Kidney (tissue), 14 donors: ENCODE results near the gene SLC17A9. TPM values are rescaled to one million over a fixed set of nuclear protein-coding genes. Genes with fewer than 3 reads are reported as not detected.

Experiments used
- DNase-seq, 5 donors: peaks; one replicate each; pipeline ENCODE4 v3.0.0-alpha.2; 2013 to 2020
- FAIRE-seq: peaks from 2 replicates; lab custom pipeline; 2012; peaks lifted over from hg19 to GRCh38; lab: Jason Lieb, UNC
- H3K27ac ChIP-seq, 2 donors: one replicate each; pipeline ENCODE4 v1.7.0; 2013; ENCODE audit warnings: low read depth in 2 of 2, low read length in 2 of 2, inconsistent platforms in 1 of 2
- H3K27me3 ChIP-seq: one replicate; pipeline ENCODE4 v1.7.1; 2013; ENCODE audit warnings: low read length, inconsistent platforms; ENCODE audit not compliant: control insufficient read depth, insufficient read depth
- H3K36me3 ChIP-seq, 3 donors: one replicate each; pipeline versions ENCODE4 v1.7.0 to v1.7.1; 2013; ENCODE audit warnings: low read length in 3 of 3, control low read depth in 1 of 3, inconsistent platforms in 1 of 3; ENCODE audit not compliant: insufficient read depth in 3 of 3, control insufficient read depth in 2 of 3
- H3K4me1 ChIP-seq, 3 donors: one replicate each; pipeline versions ENCODE4 v1.7.0 to v1.7.1; 2013; ENCODE audit warnings: low read length in 3 of 3, inconsistent platforms in 1 of 3, low read depth in 1 of 3; ENCODE audit not compliant: control insufficient read depth in 2 of 3, insufficient read depth in 2 of 3
- H3K4me3 ChIP-seq, 3 donors: one replicate each; pipeline versions ENCODE4 v1.7.0 to v1.8.1; 2013; ENCODE audit warnings: low read length in 3 of 3, control low read depth in 1 of 3, inconsistent platforms in 1 of 3
- H3K9ac ChIP-seq, 3 donors: one replicate each; pipeline versions ENCODE4 v1.7.0 to v1.7.1; 2013; ENCODE audit warnings: low read length in 3 of 3, control low read depth in 1 of 3, inconsistent platforms in 1 of 3
- H3K9me3 ChIP-seq, 3 donors: one replicate each; pipeline versions ENCODE4 v1.7.0 to v1.7.1; 2013; ENCODE audit warnings: low read length in 3 of 3, control low read depth in 1 of 3, inconsistent platforms in 1 of 3; ENCODE audit not compliant: control insufficient read depth in 2 of 3, insufficient read depth in 1 of 3
- intact Hi-C: fragments of 100-400 bp; cut with DNase I; formaldehyde crosslinking; loops from one replicate; pipeline ENCODE4 v1.11.1; 2022
- polyA plus RNA-seq: library from polyadenylated mRNA; stranded (reverse); fragments of 350-450 nt; fragmentation: Illumina TruSeq; extraction: RNeasy Lipid Tissue Mini Kit (QIAGEN cat#74804); gene quantifications from one replicate; pipeline ENCODE4 v1.2.3, GENCODE V29; 2014; ENCODE audit warnings: low read depth, low replicate concordance; ENCODE audit not compliant: insufficient read depth
- total RNA-seq: library from RNA; stranded (reverse); fragmentation: NEBNext Ultra II Directional; extraction: Animal tissue kit (Norgen Biotek cat#: 25700); gene quantifications from one replicate; pipeline ENCODE4 v1.2.1, GENCODE V29; 2021
- TF ChIP-seq, protein P1 (sequence below): IDR thresholded peaks from 3 replicates; pipeline ENCODE4 v1.5.1; 2012; ENCODE audit warnings: mild to moderate bottlenecking, moderate library complexity, borderline replicate concordance; ENCODE audit not compliant: insufficient read depth; ENCODE audit errors: extremely low read depth
- donor health status: control.
- donor health status: control.
- donor health status: control.
- donor health status: control.
- donor health status: control.
- donor health status: DM: yes; HTN: yes; CAD: no.
- donor health status: Normal renal cell carcinoma (clear cell type).

Gene SLC17A9
- total and polyA plus RNA-seq, 2 donors from 2014 or later = 2.0 to 9.5 TPM

DNA sequence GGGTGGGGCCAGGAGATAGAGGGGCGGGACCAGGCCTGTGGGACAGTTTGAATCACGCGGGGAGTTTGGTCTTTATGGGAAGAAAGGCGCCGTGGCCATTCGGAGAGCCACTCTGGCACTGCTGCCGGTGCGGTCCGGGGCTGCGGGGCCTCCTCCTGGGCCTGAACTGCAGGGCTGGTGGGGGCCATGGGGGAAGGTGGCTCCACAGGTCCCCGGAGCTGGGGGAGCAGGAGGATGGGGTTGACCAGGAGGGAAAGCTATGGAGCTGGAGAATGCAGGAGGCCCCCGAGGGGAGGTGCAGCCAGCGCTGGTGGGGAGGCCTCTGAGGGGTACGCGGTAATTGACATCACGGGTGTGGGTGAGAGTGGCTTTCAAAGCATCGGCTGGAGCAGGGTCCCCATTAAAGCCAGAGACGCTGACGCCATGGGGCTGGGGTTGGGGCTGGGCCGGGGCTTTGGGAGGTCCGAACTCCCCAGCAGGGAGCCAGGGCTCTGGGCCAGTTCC is 56.1 kb downstream of the SLC17A9 start:
- FAIRE-seq = no peak
- peaks cover 38% of the 10 kb centered on the region for H3K27me3 ChIP-seq
- intact Hi-C loops = loop anchor here (10.0 kb wide), 1 partner anchor 114 kb away; no protein-coding TSS in a partner anchor
- H3K27ac ChIP-seq = no peak overlapping the region
- no peaks in the 10 kb centered on the region for H3K4me1 ChIP-seq
- TF ChIP-seq, protein P1, sequence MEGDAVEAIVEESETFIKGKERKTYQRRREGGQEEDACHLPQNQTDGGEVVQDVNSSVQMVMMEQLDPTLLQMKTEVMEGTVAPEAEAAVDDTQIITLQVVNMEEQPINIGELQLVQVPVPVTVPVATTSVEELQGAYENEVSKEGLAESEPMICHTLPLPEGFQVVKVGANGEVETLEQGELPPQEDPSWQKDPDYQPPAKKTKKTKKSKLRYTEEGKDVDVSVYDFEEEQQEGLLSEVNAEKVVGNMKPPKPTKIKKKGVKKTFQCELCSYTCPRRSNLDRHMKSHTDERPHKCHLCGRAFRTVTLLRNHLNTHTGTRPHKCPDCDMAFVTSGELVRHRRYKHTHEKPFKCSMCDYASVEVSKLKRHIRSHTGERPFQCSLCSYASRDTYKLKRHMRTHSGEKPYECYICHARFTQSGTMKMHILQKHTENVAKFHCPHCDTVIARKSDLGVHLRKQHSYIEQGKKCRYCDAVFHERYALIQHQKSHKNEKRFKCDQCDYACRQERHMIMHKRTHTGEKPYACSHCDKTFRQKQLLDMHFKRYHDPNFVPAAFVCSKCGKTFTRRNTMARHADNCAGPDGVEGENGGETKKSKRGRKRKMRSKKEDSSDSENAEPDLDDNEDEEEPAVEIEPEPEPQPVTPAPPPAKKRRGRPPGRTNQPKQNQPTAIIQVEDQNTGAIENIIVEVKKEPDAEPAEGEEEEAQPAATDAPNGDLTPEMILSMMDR = no peak
- no peak for DNase-seq
- no peak overlapping the region for H3K9ac ChIP-seq
- H3K4me3 ChIP-seq = no peak overlapping the region
- H3K36me3 ChIP-seq = no peaks in the 10 kb centered on the region
- peaks cover 0 to 12% (median 0%) of the 10 kb centered on the region in 3 donors for H3K9me3 ChIP-seq

DNA sequence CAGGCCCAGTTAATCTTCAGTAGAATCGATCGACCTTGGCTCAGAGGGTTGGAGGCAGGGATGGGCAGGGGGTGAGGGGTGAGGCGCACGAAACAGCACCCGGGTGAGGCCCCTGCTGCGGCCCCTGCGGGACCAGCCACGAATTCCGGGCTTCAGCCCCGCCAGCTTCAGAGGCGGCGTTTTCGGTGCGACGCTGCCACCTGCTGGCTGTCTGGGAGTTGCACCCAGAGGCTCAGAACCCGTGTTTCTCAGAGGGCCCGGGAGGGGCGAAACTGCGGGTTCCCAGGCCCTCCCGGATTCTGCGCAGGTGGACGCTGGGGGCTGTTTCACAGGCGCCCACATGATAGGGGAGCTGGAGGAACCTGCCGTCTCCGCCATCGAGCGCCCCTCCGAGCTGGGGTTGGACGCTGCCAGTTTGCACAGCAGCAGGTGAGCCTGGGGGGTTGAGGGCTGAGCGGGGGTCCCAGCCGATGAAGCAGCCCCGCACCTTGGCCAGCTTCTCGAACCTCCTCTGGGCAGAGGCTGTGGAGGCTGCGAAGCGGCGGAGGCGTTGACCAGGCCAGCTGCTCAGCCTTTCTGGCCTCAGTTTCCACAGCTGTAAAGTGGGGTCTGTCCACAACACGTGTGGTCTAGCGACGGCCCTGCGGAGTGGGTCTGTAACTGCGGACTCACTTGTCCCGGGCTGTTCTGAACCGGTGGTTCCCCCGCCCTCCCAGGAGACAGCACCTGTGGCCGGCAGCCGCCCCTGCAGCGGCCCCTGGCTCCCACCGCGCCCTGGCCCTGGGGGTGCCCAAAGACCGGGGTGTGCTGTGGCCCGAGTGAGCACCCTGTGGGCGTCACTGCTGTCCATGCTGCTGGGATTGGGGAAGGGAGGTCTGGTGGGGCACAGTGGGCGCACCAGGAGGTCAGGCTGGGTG is 56.8 kb downstream of the SLC17A9 start:
- TF ChIP-seq, protein P1 = peak; percentile 93
- Histone ChIP-seq H3K9me3 (peaks cover 0 to 17% (median 0%) of the 10 kb centered on the region in 3 donors), H3K27ac (no peak overlapping the region), H3K27me3 (peaks cover 31% of the 10 kb centered on the region), H3K4me1 (no peaks in the 10 kb centered on the region), H3K9ac (no peak overlapping the region), H3K4me3 (no peak overlapping the region), H3K36me3 (no peaks in the 10 kb centered on the region)
- no peak for FAIRE-seq
- intact Hi-C loops = loop anchor here (10.0 kb wide), 1 partner anchor 115 kb away; no protein-coding TSS in a partner anchor
- peak in 4 of 5 donors; percentile 83 to 84 (median 84) for DNase-seq

DNA sequence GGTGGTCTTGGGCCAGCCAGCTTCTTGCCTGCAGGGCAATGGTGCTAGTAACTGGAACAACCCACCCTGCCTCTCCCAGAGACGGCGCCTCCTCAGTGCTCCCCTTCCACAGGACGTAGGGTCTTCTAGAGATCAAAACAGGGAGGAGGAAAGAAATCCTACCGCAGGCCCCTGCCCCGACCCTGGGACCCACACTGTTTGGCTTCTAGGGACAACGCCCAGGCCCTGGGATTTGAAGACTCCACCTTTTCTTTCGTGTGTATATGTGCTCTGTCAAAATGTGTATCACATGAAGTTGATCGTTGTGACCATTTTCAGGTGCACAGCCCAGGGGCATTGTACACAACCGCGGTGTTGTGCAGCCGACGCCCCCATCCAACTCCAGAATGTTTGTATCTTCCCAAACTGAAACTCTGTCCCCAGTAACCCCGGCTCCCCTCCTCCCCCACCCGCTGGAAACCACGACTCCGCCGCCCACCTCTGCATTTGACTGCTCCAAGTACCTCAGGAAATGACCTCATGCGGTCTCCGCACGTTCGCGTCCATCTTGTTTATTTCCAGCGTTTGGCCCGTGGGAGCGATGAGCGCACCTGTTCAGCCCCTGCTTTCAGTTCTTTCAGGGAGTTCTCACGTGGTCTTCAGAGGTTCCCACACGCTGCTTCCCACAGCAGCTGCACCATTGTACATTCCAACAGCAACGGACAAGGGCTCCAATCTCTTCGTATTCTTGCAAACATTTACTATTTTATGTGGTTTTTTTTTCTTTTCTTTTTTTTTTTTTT is 57.7 kb downstream of the SLC17A9 start:
- Histone ChIP-seq H3K4me3 (no peak overlapping the region), H3K9me3 (peaks cover 0 to 17% (median 0%) of the 10 kb centered on the region in 3 donors), H3K4me1 (no peaks in the 10 kb centered on the region), H3K9ac (no peak overlapping the region), H3K27ac (no peak overlapping the region), H3K27me3 (peaks cover 29% of the 10 kb centered on the region), H3K36me3 (no peaks in the 10 kb centered on the region)
- TF ChIP-seq, protein P1 = no peak
- DNase-seq (peak in 1 of 5 donors; percentile 57), FAIRE-seq (no peak)
- intact Hi-C loops = loop anchor here (10.0 kb wide), 1 partner anchor 115 kb away; no protein-coding TSS in a partner anchor
